A549 treated with CORT108297 at 1 μM for 4 hours (cell line): ENCODE data around the gene FEM1A. TPM values are rescaled to one million over a fixed set of nuclear protein-coding genes. Genes with fewer than 3 reads are reported as not detected.

Source experiments
- total RNA-seq: library from RNA; stranded (reverse); fragments of 200-300 nt; extraction: Qiagen RNA extraction; gene quantifications from 5 replicates; pipeline ENCODE4 v1.2.3, GENCODE V29; 2022

FEM1A gene, protein sequence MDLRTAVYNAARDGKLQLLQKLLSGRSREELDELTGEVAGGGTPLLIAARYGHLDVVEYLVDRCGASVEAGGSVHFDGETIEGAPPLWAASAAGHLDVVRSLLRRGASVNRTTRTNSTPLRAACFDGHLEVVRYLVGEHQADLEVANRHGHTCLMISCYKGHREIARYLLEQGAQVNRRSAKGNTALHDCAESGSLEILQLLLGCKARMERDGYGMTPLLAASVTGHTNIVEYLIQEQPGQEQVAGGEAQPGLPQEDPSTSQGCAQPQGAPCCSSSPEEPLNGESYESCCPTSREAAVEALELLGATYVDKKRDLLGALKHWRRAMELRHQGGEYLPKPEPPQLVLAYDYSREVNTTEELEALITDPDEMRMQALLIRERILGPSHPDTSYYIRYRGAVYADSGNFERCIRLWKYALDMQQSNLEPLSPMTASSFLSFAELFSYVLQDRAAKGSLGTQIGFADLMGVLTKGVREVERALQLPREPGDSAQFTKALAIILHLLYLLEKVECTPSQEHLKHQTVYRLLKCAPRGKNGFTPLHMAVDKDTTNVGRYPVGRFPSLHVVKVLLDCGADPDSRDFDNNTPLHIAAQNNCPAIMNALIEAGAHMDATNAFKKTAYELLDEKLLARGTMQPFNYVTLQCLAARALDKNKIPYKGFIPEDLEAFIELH
- total RNA-seq, result 5.1 to 5.7 TPM (median 5.4 TPM) in 5 replicates

DNA sequence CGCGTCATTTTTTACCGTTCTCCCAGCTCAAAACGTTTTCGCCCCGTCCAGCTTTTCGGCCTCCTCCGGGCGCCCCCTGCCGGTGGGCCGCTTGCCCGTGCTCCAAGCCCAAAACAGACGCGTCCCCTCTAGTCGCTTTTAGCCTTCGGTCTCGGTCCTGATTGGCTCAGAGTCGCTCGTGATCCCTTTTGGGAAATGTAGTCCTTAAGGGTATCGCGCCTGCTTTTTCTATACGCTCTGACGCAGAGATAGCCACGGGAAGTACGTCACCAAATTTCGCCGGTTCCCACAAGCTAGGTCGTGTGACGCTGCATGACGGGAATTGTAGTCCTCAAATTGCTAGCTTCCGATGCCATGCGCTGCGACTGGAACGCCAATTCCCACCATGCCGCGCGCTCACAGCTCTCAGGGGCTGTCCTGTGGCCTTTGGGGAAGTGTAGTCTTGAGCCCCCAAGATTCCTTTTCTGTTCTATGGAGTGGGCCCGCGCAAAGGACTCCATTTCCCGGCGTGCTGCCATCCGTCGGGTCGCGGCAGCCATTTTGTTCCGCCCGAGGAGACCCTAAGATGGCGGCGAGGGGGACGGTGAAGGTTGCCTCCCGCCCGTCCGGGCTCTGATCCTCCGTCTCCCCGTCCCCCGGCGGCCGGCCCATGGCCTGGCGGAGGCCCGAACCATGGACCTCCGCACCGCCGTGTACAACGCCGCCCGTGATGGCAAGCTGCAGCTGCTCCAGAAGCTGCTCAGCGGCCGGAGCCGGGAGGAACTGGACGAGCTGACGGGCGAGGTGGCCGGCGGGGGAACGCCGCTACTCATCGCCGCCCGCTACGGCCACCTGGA is at the start of gene FEM1A:
Gene FEM1A (plus strand): TSS at position 552 of the 836 bp plus-strand sequence. CDS start 121 bp downstream, at position 673.

DNA sequence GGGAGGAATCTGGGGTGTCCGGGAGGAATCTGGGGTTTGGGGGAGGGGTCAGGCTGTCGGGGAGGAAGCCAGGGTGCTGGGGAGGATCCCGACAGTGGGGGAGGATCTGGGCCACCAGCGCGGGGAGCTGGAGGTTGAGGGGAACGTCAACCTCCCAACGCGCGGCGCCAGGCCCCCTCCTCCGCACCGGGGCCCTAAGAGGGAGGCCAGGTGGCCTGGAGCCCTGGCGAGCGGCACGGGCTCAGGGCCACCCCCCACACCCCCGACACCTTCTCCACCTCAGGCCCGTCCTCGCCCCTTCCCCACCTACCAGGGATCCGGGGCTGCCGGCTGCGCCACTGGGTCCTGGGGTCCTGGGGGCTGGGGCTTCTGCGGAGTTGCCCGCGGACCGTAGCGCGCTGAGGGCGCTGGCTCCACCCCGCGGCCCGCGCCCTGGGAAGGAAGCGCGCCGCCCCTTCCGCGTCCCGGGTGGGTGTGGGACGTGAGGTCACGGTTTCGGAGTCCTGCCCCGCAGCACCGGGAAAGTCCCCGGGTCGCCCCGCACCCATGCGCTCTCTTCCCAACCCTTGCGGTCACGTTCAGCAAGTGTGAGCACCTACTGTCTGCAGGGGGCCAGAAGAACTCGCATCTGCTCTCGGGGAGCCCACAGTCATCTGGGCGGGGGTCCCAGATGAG is 39.9 kb downstream of the FEM1A start, which contains the start of gene TICAM1:
Gene TICAM1 (minus strand): TSS at position 409 of the 675 bp plus-strand sequence. CDS start 13,335 bp downstream, outside the sequence.

Other genes with a start within 250 kb of the FEM1A start
- gene SEMA6B, start 232.1 kb upstream of the FEM1A start, total RNA-seq, result 4.4 to 6.5 TPM (median 6.1 TPM) in 5 replicates
- 3.5 to 4.9 TPM (median 4.5 TPM) in 5 replicates for gene TNFAIP8L1, start 152.2 kb upstream of the FEM1A start, total RNA-seq
- gene MYDGF, start 121.4 kb upstream of the FEM1A start, total RNA-seq, result 110 to 145 TPM (median 139 TPM) in 5 replicates
- 57.7 to 68.5 TPM (median 64.4 TPM) in 5 replicates for gene DPP9, start 67.9 kb upstream of the FEM1A start, total RNA-seq
- 7.3 to 10.1 TPM (median 9.4 TPM) in 5 replicates for gene TICAM1, start 40.0 kb downstream of the FEM1A start, total RNA-seq
- gene PLIN3, start 75.9 kb downstream of the FEM1A start, total RNA-seq, result 105 to 136 TPM (median 127 TPM) in 5 replicates
- not detected in 5 replicates for gene ARRDC5, start 111.2 kb downstream of the FEM1A start, total RNA-seq
- 42.9 to 49.8 TPM (median 46.6 TPM) in 5 replicates for gene UHRF1, start 117.8 kb downstream of the FEM1A start, total RNA-seq
- 5.6 to 9.0 TPM (median 7.8 TPM) in 5 replicates for gene KDM4B, start 177.4 kb downstream of the FEM1A start, total RNA-seq